HEK293 (cell line): ENCODE data around the gene WDR47.
A peak's percentile ranks its signal among the peaks of the same experiment; 100 is the strongest.

ENCODE experiments used
- CTCF ChIA-PET: fragments of 350-600 bp; formaldehyde crosslinking; extraction: SDS; loops from one replicate; lab custom pipeline; 2021; ENCODE audit warnings: antibody characterized with exemption; lab: Yijun Ruan, JAX
- POLR2A ChIA-PET: fragments of 300-600 bp; formaldehyde crosslinking; extraction: SDS; loops from one replicate; lab custom pipeline; 2020; ENCODE audit warnings: antibody characterized with exemption, inconsistent platforms; lab: Yijun Ruan, JAX
- H3K27ac ChIP-seq: fragments of 200-500 bp; sonication (Bioruptor generic); 2 replicates; pipeline ENCODE4 v1.5.1; 2014; ENCODE audit warnings: low read depth, low read length, control low read depth, inconsistent platforms; ENCODE audit errors: extremely low read depth
- H3K36me3 ChIP-seq, 2 experiments: fragments of 200-500 bp in 1 of 2; sonication (Bioruptor generic) in 1 of 2; 1 replicate in 1 of 2; 2 replicates in 1 of 2; pipeline ENCODE4 v1.5.1; 2014 to 2017; ENCODE audit warnings: inconsistent platforms in 2 of 2, low read length in 2 of 2; ENCODE audit not compliant: control insufficient read depth in 2 of 2, insufficient read depth in 1 of 2
- H3K4me1 ChIP-seq: fragments of 200-500 bp; sonication (Bioruptor generic); 2 replicates; pipeline ENCODE4 v1.5.1; 2014; ENCODE audit warnings: mild to moderate bottlenecking, low read length, inconsistent platforms; ENCODE audit not compliant: control insufficient read depth, insufficient read depth
- H3K4me3 ChIP-seq: 2 replicates; pipeline ENCODE4 v1.5.1; 2011; ENCODE audit warnings: low read depth, mild to moderate bottlenecking, control low read depth, low read length, moderate library complexity
- H3K9me3 ChIP-seq: fragments of 200-500 bp; sonication (Bioruptor generic); 2 replicates; pipeline ENCODE4 v1.5.1; 2014; ENCODE audit warnings: low read depth, low read length, inconsistent platforms; ENCODE audit not compliant: control insufficient read depth, insufficient read depth
- HOXC10 ChIP-seq: sonication (generic); formaldehyde crosslinking; IDR thresholded peaks from 2 replicates; pipeline ENCODE4 v1.8.1; 2023; ENCODE audit warnings: mild to moderate bottlenecking, missing genetic modification reagents
- SCRT2 ChIP-seq: fragments of 450-650 bp; formaldehyde crosslinking; IDR thresholded peaks from 2 replicates; pipeline ENCODE4 v1.5.1; 2016; ENCODE audit warnings: missing biosample characterization, missing genetic modification characterization
- ZBTB11 ChIP-seq: fragments of 450-650 bp; formaldehyde crosslinking; conservative IDR thresholded peaks from 2 replicates; pipeline ENCODE4 v1.5.1; 2016; ENCODE audit warnings: low read depth, missing biosample characterization, missing genetic modification characterization
- ZBTB26 ChIP-seq: fragments of 450-650 bp; formaldehyde crosslinking; optimal IDR thresholded peaks from 2 replicates; pipeline ENCODE3; 2016; ENCODE audit warnings: missing biosample characterization, mild to moderate bottlenecking, missing genetic modification characterization
- ZNF146 ChIP-seq: fragments of 450-650 bp; formaldehyde crosslinking; IDR thresholded peaks from 2 replicates; pipeline ENCODE4 v1.5.1; 2016; ENCODE audit warnings: missing biosample characterization, missing genetic modification characterization
- ZNF155 ChIP-seq: fragments of 450-650 bp; formaldehyde crosslinking; IDR thresholded peaks from 2 replicates; pipeline ENCODE4 v1.5.1; 2016; ENCODE audit warnings: missing biosample characterization, missing genetic modification characterization
- ZNF23 ChIP-seq: fragments of 450-650 bp; formaldehyde crosslinking; IDR thresholded peaks from 2 replicates; pipeline ENCODE4 v1.5.1; 2016; ENCODE audit warnings: missing biosample characterization, missing genetic modification characterization, borderline replicate concordance
- ZNF324 ChIP-seq: fragments of 450-650 bp; formaldehyde crosslinking; IDR thresholded peaks from 2 replicates; pipeline ENCODE4 v1.5.1; 2016; ENCODE audit warnings: missing biosample characterization, missing genetic modification characterization
- ZNF398 ChIP-seq: fragments of 450-650 bp; formaldehyde crosslinking; IDR thresholded peaks from 2 replicates; pipeline ENCODE4 v1.5.1; 2017; ENCODE audit warnings: missing biosample characterization, missing genetic modification characterization
- ZNF580 ChIP-seq: fragments of 450-650 bp; formaldehyde crosslinking; IDR thresholded peaks from 2 replicates; pipeline ENCODE4 v1.5.1; 2016; ENCODE audit warnings: missing biosample characterization, missing genetic modification characterization
- TF ChIP-seq, protein P1 (sequence below): fragments of 450-650 bp; formaldehyde crosslinking; IDR thresholded peaks from 2 replicates; pipeline ENCODE4 v1.5.1; 2016; ENCODE audit warnings: missing biosample characterization, missing genetic modification characterization
- TF ChIP-seq, protein P2 (sequence below): fragments of 450-650 bp; formaldehyde crosslinking; IDR thresholded peaks from 2 replicates; pipeline ENCODE4 v1.5.1; 2016; ENCODE audit warnings: missing biosample characterization, missing genetic modification characterization
- TF ChIP-seq, protein P3 (sequence below): fragments of 450-650 bp; formaldehyde crosslinking; IDR thresholded peaks from 2 replicates; pipeline ENCODE4 v1.5.1; 2016; ENCODE audit warnings: missing biosample characterization, missing genetic modification characterization

WDR47 gene

GRCh38 chr1:108955111-108955510 is 86.8 kb downstream of the WDR47 start:
- H3K9me3 ChIP-seq = no peaks in the 10 kb centered on the region
- TF ChIP-seq, protein P1, sequence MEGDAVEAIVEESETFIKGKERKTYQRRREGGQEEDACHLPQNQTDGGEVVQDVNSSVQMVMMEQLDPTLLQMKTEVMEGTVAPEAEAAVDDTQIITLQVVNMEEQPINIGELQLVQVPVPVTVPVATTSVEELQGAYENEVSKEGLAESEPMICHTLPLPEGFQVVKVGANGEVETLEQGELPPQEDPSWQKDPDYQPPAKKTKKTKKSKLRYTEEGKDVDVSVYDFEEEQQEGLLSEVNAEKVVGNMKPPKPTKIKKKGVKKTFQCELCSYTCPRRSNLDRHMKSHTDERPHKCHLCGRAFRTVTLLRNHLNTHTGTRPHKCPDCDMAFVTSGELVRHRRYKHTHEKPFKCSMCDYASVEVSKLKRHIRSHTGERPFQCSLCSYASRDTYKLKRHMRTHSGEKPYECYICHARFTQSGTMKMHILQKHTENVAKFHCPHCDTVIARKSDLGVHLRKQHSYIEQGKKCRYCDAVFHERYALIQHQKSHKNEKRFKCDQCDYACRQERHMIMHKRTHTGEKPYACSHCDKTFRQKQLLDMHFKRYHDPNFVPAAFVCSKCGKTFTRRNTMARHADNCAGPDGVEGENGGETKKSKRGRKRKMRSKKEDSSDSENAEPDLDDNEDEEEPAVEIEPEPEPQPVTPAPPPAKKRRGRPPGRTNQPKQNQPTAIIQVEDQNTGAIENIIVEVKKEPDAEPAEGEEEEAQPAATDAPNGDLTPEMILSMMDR (tag by site-specific recombination) = no peak
- TF ChIP-seq ZNF23 (tag by site-specific recombination) = no peak
- TF ChIP-seq, protein P2, sequence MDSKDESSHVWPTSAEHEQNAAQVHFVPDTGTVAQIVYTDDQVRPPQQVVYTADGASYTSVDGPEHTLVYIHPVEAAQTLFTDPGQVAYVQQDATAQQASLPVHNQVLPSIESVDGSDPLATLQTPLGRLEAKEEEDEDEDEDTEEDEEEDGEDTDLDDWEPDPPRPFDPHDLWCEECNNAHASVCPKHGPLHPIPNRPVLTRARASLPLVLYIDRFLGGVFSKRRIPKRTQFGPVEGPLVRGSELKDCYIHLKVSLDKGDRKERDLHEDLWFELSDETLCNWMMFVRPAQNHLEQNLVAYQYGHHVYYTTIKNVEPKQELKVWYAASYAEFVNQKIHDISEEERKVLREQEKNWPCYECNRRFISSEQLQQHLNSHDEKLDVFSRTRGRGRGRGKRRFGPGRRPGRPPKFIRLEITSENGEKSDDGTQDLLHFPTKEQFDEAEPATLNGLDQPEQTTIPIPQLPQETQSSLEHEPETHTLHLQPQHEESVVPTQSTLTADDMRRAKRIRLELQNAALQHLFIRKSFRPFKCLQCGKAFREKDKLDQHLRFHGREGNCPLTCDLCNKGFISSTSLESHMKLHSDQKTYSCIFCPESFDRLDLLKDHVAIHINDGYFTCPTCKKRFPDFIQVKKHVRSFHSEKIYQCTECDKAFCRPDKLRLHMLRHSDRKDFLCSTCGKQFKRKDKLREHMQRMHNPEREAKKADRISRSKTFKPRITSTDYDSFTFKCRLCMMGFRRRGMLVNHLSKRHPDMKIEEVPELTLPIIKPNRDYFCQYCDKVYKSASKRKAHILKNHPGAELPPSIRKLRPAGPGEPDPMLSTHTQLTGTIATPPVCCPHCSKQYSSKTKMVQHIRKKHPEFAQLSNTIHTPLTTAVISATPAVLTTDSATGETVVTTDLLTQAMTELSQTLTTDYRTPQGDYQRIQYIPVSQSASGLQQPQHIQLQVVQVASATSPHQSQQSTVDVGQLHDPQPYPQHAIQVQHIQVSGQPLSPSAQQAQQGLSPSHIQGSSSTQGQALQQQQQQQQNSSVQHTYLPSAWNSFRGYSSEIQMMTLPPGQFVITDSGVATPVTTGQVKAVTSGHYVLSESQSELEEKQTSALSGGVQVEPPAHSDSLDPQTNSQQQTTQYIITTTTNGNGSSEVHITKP = peak; percentile 77
- TF ChIP-seq, protein P3, sequence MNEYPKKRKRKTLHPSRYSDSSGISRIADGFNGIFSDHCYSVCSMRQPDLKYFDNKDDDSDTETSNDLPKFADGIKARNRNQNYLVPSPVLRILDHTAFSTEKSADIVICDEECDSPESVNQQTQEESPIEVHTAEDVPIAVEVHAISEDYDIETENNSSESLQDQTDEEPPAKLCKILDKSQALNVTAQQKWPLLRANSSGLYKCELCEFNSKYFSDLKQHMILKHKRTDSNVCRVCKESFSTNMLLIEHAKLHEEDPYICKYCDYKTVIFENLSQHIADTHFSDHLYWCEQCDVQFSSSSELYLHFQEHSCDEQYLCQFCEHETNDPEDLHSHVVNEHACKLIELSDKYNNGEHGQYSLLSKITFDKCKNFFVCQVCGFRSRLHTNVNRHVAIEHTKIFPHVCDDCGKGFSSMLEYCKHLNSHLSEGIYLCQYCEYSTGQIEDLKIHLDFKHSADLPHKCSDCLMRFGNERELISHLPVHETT (tag by site-specific recombination) = no peak
- no peak for TF ChIP-seq ZNF324 (tag by site-specific recombination)
- TF ChIP-seq, all 188 proteins: peak for 1
- CTCF ChIA-PET = no interaction called here
- H3K36me3 ChIP-seq = peaks cover 15 to 44% of the 10 kb centered on the region in 2 experiments; a peak in 2 of 3 replicates
- no peak overlapping the region for H3K27ac ChIP-seq
- no peak overlapping the region for H3K4me3 ChIP-seq
- H3K4me1 ChIP-seq = no peaks in the 10 kb centered on the region
- POLR2A ChIA-PET = no interaction called here

DNA sequence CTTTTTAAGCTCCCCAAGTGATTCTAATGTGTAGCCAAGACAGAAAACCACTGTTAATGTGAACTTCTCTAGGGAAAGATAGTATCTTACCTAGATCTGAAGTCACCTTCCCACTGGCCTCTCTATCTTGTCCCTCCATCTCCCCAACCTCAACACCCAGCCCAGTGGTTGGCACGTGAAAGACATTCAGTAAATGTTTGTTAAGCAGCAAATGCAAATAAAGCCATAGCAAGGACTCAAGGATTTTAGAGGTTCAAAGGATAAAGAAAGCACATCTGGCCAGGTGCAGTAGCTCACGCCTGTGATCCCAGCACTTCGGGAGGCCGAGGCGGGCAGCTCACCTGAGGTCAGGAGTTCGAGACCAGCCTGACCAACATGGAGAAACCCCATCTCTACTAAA is 88.5 kb downstream of the WDR47 start:
- Histone ChIP-seq H3K36me3 (peaks cover 11 to 35% of the 10 kb centered on the region in 2 experiments; a peak in 2 of 3 replicates), H3K4me1 (no peaks in the 10 kb centered on the region), H3K4me3 (no peak overlapping the region), H3K9me3 (no peaks in the 10 kb centered on the region), H3K27ac (no peak overlapping the region)
- ChIA-PET CTCF (interaction anchor here (0.6 kb wide), 1 partner anchor 98 kb away, joined by 3 read pairs; no protein-coding TSS in a partner anchor), POLR2A (interaction anchor here (1.1 to 1.2 kb wide), 2 partner anchors 10 to 147 kb away, joined by 3 to 5 read pairs; partner anchors contain the start of gene CLCC1)
- TF ChIP-seq ZNF398 (tag by site-specific recombination) (no peak), ZNF155 (tag by site-specific recombination) (no peak)

GRCh38 chr1:108951242-108951641 is 90.7 kb downstream of the WDR47 start:
- Histone ChIP-seq H3K4me1 (no peaks in the 10 kb centered on the region), H3K9me3 (no peaks in the 10 kb centered on the region), H3K27ac (no peak overlapping the region), H3K4me3 (no peak overlapping the region), H3K36me3 (peaks cover 18 to 51% of the 10 kb centered on the region in 2 experiments; a peak in 2 of 3 replicates)
- CTCF ChIA-PET = interaction anchor here (0.6 kb wide), 2 partner anchors 111 to 388 kb away, joined by 3 read pairs; no protein-coding TSS in a partner anchor
- no peak for TF ChIP-seq ZBTB26 (tag by site-specific recombination)
- no peak for TF ChIP-seq ZBTB11 (tag by site-specific recombination)
- peak; percentile 47; the same call in 1 of the 2 replicates for TF ChIP-seq SCRT2 (tag by site-specific recombination)
- peak; percentile 74; the same call in 1 of the 2 replicates for TF ChIP-seq ZNF580 (tag by site-specific recombination)
- TF ChIP-seq ZNF146 = peak; percentile 95
- no peak for TF ChIP-seq HOXC10 (CRISPR knock-in tag)
- POLR2A ChIA-PET = interaction anchor here (0.7 to 1.1 kb wide), 2 partner anchors 76 to 259 kb away, joined by 3 to 4 read pairs; partner anchors contain the start of gene PRPF38B
